Inflammatory macrophage treated with lipopolysaccharide for 4 hours (primary cell): Measurements from ENCODE around the gene PLP2.
"Not testable (repeated sequence)": the region's sequence is repeated elsewhere in the genome, so short reads cannot be mapped to it uniquely, and the experiment has no call there.

Experiments used
- DNase-seq: peaks from one replicate; pipeline ENCODE4 v3.0.0-alpha.2; 2020

Gene PLP2, protein sequence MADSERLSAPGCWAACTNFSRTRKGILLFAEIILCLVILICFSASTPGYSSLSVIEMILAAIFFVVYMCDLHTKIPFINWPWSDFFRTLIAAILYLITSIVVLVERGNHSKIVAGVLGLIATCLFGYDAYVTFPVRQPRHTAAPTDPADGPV

DNA sequence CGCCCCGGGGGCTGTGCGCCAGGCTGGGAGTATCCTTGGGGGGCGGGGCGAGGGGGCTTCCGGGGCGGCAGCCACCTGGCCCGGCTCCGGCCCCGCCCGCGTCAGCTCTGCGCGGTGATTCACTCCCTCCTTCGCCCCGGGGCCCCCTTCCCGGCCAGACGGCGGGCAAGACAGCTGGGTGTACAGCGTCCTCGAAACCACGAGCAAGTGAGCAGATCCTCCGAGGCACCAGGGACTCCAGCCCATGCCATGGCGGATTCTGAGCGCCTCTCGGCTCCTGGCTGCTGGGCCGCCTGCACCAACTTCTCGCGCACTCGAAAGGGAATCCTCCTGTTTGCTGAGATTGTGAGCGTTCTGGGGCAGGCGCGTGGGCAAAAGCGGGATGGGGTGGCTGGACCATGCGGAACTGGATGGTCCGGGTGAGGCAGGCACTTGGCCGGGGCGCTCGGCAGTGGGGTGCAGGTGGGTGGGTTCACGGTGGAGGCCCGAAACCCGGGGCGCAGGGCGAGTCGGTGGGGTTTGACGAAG, at the start of gene PLP2:
PLP2 (plus strand) TSS at position 147 of the 528 bp plus-strand sequence; CDS start at position 250, 103 bp downstream.
- DNase-seq: peak; percentile 38

DNA sequence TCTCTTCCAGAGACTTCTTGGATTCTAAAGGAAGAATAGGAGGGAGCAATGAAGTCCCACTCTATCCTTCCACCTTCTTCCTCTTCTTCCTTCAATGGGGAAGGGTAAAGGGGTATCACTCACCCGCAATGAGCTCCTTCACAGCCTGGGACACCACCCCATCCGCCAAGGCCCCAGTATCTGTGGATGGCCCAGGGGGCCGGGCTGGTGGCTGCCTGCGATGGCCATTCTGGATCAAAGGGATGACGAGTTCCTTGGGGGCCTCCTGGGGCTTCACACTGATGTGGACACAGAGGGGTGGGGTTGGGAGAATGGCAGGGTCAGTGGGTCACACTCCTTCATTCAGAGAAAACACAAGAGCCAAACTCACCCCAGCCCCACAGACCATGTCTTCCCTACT, 49.2 kb upstream of the PLP2 start:
- no peak for DNase-seq

DNA sequence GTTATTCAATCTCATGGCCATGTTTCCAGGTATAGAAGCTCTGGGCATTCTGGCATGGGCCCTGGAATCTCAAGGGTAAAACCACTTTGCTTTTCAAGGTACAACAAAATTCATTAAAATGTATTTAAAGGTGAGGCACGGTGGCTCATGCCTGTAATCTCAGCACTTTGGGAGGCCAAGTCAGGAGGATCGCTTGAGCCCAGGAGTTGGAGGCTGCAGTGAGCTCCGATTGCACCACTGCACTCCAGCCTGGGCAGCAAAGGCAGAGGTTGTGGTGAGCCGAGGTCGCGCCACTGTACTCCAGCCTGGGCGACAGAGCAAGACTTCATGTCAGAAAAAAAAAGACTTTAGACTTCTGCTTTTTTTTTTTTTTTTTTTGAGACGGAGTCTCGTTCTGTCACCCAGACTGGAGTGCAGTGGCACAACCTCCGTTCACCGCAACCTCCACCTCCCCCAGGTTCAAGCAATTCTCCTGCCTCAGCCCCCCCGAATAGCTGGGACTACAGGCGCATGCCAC, 43.9 kb upstream of the PLP2 start:
- peak; percentile 15 for DNase-seq

DNA sequence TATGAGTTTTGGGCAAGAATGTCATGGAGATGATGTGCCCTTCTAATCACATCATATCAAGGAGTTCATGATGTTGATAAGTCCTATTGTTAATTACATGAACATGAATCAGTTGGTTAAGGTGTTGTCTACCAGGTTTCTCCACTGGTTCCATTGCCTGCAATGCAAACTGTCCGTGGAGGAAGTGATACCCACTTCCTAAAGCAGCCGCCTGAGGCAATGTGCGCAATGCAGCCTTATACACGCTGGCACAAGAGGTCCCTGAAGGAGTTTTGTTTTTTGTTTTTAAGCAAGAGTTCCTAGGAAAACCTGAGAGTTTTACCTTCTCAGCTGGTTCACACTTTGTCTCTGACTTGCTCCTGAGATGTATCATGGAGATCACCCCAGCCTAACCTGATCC, 42.3 kb upstream of the PLP2 start:
- peak; percentile 36 for DNase-seq

DNA sequence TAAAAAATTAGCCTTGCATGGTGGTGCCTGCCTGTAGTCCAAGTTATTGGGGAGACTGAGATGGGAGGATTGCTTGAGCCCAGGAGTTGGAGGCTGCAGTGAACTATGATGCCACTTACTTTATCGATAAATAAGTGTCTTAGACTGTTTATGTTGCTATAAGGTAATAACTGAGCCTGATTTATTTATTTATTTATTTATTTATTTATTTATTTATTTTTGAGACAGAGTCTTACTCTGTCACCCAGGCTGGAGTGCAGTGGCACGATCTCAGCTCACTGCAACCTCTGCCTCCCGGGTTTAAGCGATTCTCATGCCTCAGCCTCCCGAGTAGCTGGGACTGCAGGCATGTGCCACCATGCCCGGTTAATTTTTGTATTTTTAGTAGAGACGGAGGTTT, 39.4 kb upstream of the PLP2 start:
- DNase-seq: not testable (repeated sequence)

DNA sequence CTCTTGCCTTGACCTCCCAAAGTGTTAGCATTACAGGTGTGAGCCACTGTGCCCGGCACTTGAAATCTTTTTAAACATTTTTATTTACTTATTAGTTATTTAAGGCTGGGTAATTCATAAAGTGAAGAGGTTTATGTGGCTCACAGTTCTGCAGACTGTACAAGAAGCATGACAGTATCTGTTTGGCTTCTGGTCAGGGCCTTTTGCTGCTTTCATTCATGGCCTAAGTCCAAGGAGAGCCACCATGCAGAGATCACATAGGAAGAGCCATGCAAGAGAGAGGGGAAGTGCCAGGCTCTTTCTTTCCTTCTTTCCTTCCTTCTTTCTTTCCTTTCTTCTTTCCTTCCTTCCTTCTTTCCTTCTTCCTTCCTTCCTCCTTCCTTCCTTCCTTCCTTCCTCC, 37.9 kb upstream of the PLP2 start:
- no peak for DNase-seq

DNA sequence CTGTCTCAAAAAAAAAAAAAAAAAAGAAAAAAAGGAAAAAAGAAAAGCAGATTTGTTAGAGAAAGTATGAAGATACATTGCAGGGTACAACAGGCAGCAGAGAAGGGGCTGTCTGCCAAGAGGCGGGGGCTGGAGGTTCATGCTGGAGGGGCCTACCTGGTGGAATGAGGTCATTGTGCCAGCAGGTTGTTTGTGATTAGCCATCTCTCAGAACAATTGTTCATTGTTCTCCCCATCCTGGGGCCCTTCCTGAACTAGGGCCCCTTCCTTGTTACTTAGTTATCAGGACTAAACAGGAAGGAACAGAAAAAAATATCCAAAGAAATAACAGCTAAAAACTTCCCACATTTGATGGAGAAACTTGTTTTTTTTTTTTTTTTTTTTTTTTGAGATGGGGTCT, 34.2 kb upstream of the PLP2 start:
- DNase-seq: no peak

DNA sequence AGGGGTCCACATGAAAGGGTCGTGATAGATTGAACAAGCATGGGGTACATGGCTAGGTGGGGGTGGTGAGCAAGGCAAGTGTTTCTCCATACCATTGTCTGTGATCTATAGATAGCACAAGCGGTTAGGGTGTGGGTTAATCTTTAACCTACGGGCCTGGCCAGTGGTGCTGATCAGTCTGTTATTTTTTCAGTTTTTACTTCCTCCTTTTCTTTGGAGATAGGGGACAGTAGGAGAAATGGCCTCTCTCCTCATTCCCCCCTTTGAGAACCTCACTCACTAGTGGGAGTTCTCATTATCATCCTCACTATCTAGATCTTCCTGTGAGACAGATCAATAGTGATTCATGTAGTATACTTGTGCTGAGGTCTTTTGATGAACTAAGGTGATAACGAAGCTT, 32.0 kb upstream of the PLP2 start:
- DNase-seq: no peak

DNA sequence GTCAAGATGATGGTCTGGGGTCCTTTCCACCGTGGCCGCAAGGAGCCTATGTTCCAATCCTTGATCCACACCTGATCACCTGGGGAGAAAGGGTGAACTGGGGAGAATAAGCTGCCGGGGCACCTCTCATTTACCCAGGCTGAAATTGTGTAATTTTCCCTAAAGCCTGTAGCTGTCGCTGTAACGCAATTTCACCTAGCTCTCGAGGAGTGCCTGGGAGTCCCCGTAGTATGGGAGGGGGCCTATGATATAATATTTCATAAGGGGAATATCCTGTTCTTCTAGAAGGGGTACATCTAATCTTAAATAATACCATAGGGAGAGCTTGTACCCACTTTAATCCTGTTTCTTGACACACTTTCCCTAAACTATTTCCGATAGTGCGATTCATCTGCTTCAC, 29.4 kb upstream of the PLP2 start:
- DNase-seq: peak; percentile 14

DNA sequence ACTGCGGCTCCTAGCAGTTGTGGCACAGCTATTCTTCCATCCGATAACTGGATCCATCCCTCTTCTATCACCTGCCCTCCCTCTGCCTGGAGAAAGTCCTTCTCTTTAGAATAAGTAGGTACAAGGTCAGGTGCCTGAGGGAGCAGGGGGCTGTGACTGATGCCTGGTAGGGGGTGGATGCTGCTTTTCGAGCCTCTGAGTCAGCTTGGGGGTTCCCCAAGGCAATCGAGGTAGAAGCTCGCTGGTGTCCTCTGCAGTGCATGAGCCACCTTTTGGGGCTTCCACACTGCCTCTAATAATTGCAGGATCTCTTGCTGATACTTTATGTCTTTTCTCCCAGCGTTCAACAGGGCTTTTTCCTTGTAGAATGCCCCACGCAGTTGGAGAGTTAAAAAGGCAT, 28.5 kb upstream of the PLP2 start:
- DNase-seq: not testable (repeated sequence)

DNA sequence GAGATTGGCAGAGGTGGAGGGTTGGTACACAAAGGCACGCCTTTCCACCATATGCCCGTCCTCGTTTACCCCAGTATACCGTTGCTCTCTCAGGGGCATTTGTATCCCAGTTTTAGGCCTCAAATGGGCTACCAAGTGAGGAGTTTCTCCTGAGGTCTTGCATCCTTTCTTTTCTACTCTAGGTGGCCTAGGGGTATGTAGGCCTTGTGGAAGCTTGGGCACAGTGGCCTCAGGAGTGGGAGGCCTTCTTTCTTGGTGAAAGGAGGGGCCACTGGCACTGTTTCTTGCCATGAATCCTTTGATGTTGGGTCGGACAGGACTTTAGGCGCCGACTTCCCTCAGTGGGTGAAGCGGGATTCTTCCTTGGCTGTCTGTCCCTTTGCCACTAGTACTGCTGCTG, 24.4 kb upstream of the PLP2 start:
- no peak for DNase-seq

DNA sequence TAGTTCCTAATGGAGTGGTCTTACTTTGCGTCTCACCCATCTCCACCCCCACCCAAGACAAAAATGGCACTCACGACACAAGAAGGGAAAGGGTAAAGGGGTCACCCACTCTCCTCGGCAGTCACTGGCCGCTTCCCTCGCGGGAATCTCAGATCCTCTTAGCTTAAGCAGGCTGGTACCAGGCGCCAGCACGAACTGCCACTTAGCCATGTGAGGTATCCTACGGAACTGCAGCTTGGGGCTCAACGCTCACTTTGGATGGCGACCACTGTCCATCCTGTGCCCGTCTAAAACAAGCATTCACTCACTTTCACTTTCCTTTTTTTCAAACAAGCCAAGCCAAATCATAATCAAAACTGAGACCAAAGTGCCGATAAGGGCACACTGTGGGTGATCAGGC, 23.8 kb upstream of the PLP2 start:
- DNase-seq: no peak

DNA sequence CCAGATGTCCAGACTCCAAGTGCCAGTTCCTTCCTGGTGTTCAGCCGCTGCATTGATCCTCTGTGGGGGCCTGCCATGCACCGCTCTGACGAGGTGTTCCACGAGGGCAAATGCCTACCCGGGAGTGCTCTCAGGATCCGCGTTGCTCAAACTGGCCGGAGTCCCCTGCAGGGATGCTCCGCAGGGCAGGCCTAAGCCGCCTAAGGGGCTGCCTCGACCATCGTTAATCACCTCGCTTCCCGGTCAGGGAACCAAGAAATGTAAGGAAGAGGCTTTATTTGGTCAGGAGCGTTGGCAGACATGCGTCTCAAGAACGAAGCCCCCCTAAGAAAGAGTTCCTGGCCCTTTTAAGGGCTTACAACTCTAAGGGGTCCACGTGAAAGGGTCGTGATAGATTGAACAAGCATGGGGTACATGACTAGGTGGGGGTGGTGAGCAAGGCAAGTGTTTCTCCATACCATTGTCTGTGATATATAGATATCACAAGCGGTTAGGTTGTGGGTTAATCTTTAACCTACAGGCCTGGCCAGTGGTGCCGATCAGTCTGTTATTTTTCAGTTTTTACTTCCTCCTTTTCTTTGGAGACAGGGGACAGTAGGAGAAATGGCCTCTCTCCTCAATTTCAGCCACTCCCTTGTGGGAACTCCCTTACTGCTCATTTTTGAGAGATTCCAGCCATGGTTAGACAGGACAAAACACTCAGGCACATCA, 23.2 kb upstream of the PLP2 start:
- DNase-seq: peak; percentile 5

DNA sequence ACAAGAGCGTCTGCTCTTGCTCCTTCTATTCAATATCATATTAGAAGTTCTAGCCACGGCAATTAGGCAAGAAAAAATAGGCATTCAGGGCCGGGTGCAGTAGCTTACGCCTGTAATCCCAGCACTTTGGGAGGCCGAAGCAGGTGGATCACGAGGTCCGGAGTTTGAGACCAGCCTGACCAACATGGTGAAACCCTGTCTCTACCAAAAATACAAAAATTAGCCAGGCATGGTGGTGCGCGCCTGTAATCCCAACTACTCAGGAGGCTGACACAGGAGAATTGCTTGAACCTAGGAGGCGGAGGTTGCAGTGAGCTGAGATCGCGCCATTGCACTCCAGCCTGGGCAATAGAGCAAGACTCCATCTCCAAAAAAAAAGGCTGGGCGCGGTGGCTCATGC, 22.4 kb upstream of the PLP2 start:
- not testable (repeated sequence) for DNase-seq

DNA sequence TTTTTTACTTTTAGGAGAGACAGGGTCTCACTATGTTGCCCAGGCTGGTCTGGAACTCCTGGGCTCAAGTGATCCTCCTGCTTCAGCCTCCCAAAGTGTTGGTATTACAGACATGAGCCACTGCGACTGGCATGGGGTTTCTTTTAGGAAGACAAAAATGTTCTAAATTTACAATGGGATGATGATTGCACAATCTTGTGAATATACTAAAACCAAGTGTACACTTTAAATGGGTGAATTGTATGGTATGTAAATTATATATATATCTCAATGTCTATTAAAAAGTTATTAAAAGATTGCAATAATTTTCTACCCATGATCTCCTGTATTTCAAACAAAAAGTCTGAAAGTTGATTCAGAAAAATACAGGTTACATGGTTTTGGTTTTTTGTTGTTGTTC, 18.2 kb upstream of the PLP2 start:
- no peak for DNase-seq

DNA sequence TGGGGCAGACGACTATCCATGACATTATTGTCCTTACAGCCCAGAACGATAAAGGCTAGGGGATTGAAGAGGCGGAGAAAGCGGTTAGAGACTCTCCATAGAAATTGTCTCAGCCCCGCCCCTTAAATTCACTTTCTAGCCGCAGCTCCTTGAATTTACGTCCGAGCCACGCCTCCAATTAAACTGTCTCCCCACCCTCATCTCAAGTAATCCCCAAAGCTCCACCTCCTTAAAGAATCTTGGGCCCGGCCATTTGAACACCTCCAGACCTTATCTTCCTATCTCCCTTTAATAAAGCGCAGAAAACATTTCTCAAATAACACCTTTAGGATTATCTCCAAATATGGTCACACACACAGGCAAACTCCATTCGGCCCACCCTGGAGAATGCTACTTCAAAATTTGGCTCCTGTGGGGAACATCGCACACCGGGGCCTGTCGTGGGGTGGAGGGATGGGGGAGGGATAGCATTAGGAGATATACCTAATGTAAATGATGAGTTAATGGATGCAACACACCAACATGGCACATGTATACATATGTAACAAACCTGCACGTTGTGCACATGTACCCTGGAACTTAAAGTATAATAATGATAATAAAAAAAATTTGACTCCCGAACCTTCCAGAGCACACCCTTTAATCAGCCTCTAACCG, 16.3 kb upstream of the PLP2 start:
- DNase-seq: peak; percentile 57

DNA sequence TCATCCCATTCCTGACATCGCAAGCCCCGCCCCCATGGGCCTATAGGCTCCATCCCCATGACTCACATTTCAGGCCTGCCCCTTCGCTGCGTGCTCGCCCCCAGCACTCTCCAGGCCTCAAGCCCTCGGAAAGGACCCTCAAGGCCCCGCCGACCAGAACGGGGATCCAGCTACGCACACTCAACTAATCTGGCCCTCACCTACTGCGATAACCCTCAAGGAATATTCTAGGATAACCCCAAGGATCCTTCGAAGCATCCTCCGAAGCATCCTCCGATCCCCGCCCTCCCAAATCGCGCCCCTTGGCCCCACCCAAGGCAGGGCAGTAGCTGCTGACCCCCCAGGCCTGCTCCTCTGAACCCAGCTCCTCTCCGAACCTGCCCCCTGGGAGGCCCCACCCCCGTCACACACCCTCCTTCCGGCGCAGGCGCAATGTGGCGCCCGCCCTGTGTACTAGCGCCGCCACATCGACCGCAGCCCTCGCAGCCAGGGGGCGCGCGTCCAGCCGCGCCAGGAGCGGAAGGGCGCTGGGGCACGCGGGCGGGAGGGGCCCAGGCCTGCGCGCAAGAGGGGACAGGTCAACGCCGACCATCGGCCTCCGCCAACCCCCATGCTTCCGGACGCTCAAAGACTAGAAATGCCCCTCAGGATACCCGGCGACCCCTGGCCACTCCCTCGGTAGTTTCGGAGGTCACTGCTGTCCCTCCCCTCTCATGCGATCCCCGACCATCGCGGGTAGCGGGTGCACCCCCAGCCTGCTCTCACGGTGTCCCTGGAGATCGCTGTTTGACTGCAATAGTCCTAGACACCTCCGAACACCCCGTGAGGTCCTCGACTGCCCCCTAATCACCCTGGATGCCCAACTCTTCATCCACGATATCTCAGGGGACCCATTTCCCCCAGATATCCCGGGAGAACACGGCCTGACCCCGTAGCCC, 15.5 kb upstream of the PLP2 start:
- DNase-seq: peak; percentile 81

DNA sequence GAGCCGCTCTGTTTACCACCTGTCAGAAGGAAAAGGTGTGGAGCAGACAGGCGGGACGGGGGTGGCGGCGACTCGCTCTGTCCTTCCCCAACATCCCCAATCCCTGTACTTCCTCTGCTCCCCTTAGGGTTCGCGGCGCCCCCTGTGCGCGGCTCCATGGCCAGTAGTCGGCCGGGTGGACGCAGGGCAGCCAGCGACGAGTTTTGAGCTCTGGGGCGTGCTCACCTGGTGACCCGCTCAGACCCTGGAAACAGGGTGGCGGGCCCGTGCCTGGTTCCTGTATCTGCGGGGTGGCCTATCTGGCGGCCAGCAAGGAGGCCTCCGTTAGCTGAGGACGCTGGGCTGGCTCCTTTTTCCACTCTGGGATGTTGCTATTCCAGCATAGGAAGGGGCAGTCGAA, 14.5 kb upstream of the PLP2 start:
- DNase-seq: no peak

DNA sequence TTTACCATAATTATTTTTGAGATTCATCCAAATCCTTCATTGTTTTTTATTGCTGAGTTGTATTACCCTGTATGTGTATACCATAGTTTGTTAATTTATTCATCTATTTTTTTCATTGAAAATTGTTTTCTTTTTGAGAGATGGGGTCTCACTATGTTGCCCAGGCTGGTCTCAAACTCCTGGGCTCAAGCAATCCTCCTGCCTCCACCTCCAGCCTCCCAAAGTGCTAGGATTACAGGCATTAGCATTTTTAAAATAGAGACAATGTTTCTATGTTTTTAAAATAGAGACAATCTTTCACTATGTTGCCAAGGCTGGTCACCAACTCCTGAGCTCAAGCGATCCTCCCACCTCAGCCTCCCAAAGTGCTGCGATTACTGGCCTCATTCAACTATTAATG, 10.8 kb upstream of the PLP2 start:
- DNase-seq: no peak

DNA sequence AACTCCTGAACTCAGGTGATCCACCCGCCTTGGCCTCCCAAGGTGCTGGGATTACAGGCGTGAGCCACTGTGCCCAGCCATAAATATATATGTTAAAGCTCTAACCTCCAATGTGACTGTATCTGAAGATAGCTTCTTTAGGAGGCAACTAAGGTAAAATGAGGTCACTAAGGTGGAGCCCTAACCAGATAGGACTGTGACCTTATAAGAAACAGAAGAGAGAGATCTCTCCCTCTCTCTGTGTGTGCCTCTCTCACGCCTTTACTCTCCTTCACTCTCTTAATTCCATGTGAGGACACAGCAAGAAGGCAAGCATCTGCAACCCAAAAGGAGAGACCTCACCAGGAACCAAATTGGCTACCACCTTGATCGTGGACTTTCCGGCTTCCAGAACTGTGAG, 10.1 kb upstream of the PLP2 start:
- no peak for DNase-seq

DNA sequence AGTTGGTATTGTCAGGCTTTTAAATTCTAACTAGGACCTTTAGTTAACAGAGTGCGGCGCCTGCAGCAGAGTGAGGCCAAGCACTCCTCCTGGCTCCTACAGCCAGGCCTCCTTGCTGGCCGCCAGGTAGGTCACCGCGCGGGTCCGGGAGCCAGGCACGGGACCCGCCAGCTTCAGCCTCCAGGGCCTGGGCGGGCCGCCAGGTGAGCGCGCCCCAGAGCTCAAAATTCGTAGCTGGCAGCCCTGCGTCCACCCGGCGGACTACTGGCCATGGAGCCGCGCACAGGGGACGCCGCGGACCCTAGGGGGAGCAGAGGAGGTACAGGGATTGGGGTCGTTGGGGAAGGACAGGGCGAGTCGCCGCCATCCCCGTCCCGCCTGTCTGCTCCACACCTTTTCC, 9.1 kb upstream of the PLP2 start, which contains the start of gene MAGIX:
MAGIX (plus strand) TSS at position 139 of the 400 bp plus-strand sequence; CDS start at position 271, 132 bp downstream.
- DNase-seq: no peak

DNA sequence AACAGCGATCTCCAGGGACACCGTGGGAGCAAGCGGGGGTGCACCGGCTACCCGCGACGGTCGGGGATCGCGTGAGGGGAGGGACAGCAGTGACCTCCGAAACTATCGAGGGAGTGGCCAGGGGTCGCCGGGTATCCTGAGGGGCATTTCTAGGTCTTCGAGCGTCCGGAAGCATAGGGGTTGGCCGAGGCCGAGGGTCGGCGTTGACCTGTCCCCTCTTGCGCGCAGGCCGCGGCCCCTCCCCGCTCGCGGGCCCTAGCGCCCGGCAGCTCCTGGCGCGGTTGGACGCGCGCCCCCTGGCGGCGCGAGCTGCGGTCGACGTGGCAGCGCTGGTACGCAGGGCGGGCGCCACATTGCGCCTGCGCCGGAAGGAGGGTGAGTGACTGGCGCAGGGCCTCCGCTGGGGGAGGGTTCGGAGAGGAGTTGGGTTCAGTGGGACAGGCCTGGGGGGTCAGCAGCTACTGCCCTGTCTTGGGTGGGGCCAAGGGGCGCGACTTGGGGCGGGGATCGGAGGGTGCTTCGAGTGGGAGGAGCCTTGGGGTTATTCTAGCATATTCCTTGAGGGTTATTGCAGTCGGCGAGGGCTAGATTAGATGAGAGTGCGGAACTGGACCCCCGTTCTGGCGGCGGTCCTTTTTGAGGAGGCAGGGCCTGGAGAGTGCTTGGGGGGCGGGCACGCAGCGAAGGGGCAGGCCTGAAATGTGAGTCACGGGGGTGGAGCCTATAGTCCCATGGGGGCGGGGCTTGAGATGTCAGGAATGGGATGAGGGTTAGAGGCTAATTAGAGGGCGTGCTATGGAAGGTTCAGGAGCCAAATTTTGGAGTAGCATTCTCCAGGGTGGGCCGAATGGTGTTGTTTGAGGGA, 7.9 kb upstream of the PLP2 start:
- peak; percentile 84 for DNase-seq
